ENCODE results near the gene MRFAP1.
"Not testable (repeated sequence)": the region's sequence is repeated elsewhere in the genome, so short reads cannot be mapped to it uniquely, and the experiment has no call there.

The MRFAP1 gene

GRCh38 chr4:6610856-6611430 lies 29.5 kb upstream of the MRFAP1 start:
- no peak for DNase-seq (ENCODE audit: low read depth in 2 of 2)

GRCh38 chr4:6612961-6613675 lies 27.4 kb upstream of the MRFAP1 start:
- DNase-seq (ENCODE audit: low read depth in 2 of 2) = no peak

- DNase-seq (ENCODE audit: low read depth in 2 of 2) = no peak
These were observed 26.5 kb upstream of the MRFAP1 start for GRCh38 chr4:6613676-6614651.

GRCh38 chr4:6614701-6615230 lies 25.7 kb upstream of the MRFAP1 start:
- no peak for DNase-seq (ENCODE audit: low read depth in 2 of 2)

- no peak for DNase-seq (ENCODE audit: low read depth in 2 of 2)
These were observed 24.1 kb upstream of the MRFAP1 start for GRCh38 chr4:6616087-6616995.

GRCh38 chr4:6617246-6617645 lies 23.2 kb upstream of the MRFAP1 start:
- DNase-seq (ENCODE audit: low read depth in 2 of 2) = no peak

GRCh38 chr4:6618386-6619115 lies 21.9 kb upstream of the MRFAP1 start:
- no peak for DNase-seq (ENCODE audit: low read depth in 2 of 2)

GRCh38 chr4:6619116-6619465 lies 21.4 kb upstream of the MRFAP1 start:
- no peak for DNase-seq (ENCODE audit: low read depth in 2 of 2)

GRCh38 chr4:6619466-6620255 lies 20.8 kb upstream of the MRFAP1 start:
- no peak for DNase-seq (ENCODE audit: low read depth in 2 of 2)

- no peak for DNase-seq (ENCODE audit: low read depth in 2 of 2)
These were observed 20.2 kb upstream of the MRFAP1 start for GRCh38 chr4:6620296-6620695.

GRCh38 chr4:6620891-6621555 lies 19.5 kb upstream of the MRFAP1 start:
- no peak for DNase-seq (ENCODE audit: low read depth in 2 of 2)

GRCh38 chr4:6621556-6621927 lies 18.9 kb upstream of the MRFAP1 start:
- DNase-seq (ENCODE audit: low read depth in 2 of 2) = no peak

GRCh38 chr4:6622744-6623143 lies 17.7 kb upstream of the MRFAP1 start:
- DNase-seq (ENCODE audit: low read depth in 2 of 2) = no peak

GRCh38 chr4:6625256-6625655 lies 15.2 kb upstream of the MRFAP1 start:
- no peak for DNase-seq (ENCODE audit: low read depth in 2 of 2)

- no peak for DNase-seq (ENCODE audit: low read depth in 2 of 2)
These were observed 14.4 kb upstream of the MRFAP1 start for GRCh38 chr4:6626066-6626465.

- DNase-seq (ENCODE audit: low read depth in 2 of 2) = no peak
These were observed 12.7 kb upstream of the MRFAP1 start for GRCh38 chr4:6627832-6628231.

- DNase-seq (ENCODE audit: low read depth in 2 of 2) = not testable (repeated sequence)
These were observed 12.0 kb upstream of the MRFAP1 start for GRCh38 chr4:6628484-6628883.

- DNase-seq (ENCODE audit: low read depth in 2 of 2) = no peak
These were observed 8.4 kb upstream of the MRFAP1 start for GRCh38 chr4:6632125-6632524.
